Stimulated activated CD4-positive, alpha-beta T cell treated with anti-CD3 and anti-CD28 coated beads, Interleukin-12 subunit alpha, Interleukin-12 subunit beta, amount 100 ng/mL, for 24 hours (primary cell): ENCODE results near the gene PFDN5.
"Not testable (repeated sequence)": the region's sequence is repeated elsewhere in the genome, so short reads cannot be mapped to it uniquely, and the experiment has no call there.

Source experiments
- DNase-seq, 2 experiments: peaks; one replicate each; pipeline ENCODE4 v3.0.0-alpha.2; 2020; ENCODE audit warnings: low read depth in 2 of 2

PFDN5 gene

DNA sequence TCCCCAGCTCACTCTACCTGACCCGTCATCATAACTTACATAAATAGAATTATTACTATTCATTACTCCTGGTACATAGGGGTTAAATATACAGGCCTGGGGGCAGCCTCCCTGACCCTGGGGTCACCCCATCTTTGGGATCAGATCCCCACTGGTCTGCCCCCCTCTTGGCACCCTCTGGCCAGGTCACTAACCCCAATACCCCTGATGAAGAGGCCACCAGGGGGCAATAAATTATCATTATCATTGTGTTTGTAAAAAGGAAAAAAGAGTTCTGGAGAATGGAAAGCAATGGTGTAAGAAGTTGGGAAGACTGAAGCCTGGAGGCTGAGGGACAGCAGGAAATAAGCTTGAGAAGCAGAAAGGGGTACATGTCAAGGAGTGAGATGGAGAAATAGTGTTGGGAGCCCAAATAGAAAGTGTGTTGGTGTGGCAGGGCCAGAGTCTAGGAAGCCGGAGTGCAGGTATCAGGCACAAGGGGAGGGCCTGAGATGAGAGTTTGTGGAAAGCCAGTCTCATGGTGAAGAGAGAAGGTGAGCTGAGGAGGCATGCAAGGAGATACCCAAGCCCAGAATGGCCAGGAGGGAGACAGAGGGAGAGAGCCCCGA lies 32.2 kb downstream of the PFDN5 start:
- DNase-seq: no peak

DNA sequence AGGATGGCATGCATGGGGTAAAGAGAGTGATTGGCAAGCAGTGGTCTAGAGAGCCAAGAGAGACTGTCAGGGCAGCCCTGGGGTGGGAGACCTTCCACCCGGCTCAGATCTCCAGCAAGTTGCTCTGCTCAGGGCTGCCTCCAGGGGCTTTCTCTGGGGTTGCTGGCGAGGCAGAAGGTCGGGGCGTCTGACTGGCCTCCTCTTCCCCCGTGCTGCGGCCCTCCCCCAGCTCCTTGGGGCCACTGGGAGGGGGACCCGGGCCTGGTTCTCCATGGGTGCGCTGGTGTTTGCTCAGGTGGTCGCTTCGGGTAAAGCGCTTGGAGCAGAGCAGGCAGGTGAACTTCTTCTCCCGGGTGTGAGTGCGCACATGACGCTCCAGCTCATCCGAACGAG lies 32.7 kb downstream of the PFDN5 start:
- DNase-seq: no peak

DNA sequence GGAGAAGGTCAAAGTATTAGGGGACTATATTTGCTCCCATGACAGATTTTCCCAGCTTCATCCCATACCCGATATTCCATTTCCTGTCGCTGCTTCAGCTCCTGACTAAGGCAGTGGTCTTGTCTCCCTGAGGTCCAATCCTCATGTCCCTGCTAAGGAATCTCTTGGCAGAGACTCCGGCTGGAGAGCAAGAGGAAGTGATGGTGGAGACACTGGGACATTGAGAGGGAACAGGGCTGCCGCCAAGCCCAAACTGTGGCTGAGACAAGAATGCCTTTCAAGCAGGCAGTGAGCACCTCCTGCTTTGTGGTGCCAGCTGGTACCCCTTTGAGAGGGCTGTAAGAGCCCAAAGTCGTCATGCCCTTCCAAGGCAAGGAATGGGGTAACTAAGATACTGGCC lies 35.3 kb downstream of the PFDN5 start:
- no peak for DNase-seq

DNA sequence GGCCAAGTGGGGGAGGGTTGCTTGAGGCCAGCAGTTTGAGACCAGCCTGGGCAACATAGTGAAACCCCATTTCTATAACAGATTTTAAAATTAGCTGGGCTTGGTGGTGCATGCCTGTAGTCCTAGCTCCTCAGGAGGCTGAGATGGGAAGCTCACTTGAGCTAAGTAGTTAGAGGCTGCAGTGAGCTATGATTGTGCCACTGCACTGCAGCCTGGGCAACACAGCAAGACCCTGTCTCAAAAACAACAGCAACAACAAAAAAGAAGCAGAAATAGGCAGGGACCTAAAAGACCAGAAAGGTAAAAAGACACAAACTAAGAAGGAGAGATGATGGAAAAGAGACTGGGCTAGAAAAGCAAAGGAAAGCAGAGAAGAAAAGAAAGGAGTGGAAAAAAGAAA lies 37.0 kb downstream of the PFDN5 start:
- DNase-seq: not testable (repeated sequence)

DNA sequence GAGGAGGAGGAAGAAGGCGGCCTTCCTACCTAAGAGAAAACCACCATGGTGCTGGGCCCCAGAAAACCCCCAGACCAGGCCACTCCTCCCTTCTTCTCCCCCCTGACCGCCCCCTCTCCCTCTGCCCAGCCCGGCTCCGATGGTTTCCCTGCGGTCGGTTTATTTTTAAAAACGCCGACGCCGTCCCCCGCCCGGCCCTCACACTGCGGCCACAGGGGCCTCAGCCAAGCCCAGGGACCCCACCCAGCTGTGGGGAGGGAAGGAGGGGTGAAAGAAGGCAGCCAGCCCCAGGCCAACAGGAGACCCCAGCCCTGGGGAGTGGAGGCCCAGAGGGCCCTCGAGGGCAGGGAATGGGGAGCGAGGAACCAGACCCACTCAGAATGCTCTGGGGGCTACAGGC lies 37.4 kb downstream of the PFDN5 start:
- no peak for DNase-seq

DNA sequence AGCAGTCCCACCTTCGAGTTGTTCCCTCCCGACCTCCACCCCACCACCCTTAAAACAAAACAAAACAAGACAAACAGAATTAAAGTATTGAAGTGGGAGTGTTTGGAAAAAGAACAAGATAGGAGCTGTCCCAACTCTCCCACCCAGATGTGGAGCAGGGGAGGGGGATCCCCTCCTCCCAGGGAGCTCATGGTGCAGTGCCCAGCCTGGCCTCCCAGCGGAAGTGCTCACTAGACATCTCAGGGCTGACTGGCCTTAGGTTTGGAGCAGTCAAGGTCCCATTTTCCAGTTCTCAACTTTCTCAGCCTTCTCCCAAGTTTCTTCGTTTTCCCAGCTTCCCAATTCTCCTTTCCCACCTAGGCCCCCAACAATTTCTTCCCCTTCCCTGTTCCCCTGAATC lies 37.9 kb downstream of the PFDN5 start:
- no peak for DNase-seq

DNA sequence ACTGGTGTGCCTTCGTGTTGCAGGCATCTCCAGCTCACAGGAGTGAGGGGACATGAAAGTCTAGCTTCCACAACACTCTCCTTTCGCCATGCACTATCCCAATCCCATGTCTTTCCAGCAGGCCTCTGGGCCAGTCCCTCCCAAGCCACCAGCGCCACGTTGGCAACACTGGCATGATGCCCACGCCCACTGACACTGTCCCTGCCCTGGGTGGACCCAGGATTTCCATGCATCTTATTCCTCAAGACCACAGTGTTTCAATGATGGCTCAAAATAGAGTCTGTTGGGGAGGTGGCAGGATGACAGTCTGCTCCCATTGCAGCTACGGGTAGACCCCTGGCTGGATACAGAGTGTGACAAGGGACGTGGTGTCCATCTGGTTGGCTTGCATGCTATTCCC lies 38.5 kb downstream of the PFDN5 start:
- no peak for DNase-seq

DNA sequence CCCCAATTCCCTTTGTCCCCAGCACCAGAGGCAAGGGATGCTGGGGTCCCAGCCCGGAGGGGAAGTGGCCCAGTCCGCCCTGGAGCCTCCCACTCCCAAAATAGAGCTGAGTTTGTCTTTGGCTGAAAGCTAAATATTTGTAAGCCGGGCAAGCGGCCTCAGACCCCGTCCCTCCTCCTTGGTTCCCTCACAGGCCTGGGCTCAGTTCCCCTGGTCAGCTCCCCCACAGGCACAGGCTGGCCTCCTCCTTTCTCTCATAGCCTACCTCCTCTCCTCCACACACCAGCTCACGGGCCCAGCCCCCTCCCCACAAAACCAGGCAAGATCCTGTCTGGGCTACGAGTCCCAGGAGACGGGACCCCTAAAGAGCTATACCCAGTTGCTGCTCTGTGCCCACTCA lies 39.5 kb downstream of the PFDN5 start:
- DNase-seq: no peak

DNA sequence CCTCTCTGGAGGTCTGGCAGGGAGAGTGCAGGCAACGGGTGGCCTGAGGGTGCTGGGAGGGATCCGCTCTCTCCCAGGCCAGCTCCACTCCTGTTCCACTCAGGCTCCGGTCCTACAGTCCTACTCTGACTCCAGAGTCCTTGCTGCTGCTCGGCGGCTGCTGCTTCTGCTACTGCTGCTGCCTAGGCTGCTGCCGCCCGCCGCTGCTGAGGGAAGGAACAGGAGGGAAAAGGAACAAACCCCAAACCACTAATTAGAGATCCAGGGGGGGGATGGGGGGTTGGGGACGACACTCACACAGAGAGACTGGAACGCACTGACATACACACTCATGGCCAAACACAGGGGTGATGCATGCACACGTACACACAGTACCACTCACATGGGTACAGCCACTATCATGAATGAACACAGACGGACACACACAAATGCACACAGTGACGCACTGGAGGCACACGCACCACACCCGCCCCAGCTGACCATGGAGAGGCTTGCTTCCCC lies 40.9 kb downstream of the PFDN5 start, which contains the start of gene SP7:
Gene SP7, minus strand, starts transcription at position 174 of the 501 bp plus-strand sequence. CDS start 708 bp downstream, outside the sequence.
- no peak for DNase-seq

DNA sequence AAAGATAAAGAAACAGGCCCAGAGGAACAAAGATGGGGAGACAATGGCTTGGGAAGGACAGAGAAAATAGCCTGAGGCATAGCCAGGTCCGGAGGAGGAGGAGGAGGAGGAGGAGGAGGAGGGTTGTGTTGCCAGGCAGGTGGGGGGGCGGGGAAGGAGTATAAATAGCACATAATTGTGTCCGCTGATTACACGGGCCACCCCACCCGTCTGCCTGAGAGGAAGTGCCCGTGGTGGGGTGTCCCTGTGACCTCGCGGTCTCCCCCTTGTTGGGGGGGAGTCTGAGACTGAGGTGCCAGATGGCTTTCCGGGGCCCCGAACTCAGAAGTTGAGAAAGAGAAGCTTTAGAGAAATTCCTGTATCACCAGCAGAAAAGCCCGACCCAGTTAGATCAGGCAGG lies 42.7 kb downstream of the PFDN5 start:
- no peak for DNase-seq

DNA sequence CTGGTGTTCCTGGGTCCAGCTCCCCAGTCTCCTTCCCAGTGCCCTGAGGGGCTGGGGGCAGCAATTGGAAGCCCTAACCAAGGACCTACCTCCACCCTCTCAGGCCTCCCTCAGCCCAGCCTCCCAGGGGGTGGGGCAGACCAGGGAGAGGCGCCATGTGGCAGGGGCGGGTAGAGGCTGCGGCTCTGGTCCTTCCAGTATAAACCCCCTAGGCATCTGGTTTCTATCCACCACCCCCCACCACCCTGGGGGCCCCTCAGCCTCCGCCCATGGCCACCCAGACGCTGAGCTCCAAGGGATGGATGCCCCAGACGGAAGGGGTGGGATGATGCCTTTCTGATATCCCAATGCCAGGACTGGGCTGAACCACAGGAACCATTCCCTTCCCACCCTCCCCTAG lies 43.6 kb downstream of the PFDN5 start:
- no peak for DNase-seq

DNA sequence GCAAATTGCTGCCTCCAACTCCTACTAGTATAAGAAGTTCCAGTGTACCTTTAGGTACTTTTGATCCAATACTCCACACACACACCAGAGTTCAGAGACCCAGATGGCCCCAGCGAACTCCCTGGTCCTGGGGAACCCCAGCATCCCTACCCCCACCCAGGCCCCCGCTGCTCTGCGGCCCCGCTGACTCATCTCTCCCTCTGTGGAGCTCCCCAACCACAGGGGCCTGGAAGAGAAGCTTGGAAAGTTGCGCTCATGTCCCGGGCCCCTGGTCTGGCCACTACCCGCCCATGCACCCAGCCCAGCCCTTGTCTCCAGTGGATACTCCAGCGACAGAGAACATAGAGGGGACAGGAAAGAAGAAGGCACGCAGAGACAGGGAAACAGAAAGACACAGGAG lies 45.1 kb downstream of the PFDN5 start:
- no peak for DNase-seq

DNA sequence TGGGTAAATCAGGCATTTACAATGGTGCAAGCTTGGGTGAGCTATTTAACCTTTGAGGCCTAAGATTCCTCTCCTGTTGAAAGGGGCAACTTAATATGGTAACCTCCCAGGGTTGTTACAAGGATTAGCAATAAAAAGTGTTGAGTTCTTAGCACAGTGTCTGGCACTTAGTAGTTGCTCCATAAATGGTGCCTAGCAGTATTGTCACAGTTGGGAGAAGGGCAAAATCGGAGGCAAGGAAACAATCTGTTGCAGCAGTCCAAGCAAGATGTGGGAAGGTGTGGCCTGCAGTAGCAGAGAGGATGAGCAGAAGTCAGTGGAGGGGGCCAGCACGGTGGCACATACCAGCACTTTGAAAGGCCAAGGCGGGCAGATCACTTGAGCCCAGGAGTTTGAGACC lies 48.1 kb downstream of the PFDN5 start:
- DNase-seq: no peak

DNA sequence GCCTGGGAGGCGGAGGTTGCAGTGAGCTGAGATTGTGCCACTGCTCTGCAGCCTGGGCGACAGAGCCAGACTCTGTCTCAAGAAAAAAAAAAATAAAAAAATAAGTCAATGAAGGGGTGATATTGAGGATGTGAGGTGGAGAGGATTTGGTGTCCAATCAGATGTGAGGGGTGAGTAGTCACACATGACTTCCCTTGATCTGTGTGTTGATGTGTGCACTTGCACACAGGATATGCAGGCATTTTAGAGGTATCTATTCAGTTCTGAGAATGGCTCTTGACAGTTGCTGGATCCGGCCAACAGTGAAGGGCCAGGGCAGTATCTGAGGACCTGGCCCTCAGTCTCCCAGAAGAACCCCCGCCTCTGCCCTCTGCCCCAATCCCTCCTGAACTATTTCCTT lies 48.6 kb downstream of the PFDN5 start:
- no peak for DNase-seq

DNA sequence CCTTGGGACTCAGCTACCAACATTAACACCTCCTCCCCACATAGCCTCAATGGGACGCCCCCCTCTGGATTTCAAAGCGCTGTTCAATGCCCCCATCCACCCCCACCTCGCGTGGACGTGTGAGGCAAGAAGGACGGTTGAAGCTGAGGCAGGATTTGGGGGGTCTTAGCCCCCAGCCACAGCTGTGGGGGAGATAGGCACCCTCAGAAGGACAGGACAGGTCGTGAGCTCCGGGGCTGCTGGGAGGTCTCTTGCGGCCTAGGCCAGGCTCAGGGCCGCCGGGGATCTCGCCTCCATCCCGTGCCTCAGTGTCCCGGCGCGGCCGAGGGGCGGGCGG lies 49.1 kb downstream of the PFDN5 start:
- DNase-seq: no peak

DNA sequence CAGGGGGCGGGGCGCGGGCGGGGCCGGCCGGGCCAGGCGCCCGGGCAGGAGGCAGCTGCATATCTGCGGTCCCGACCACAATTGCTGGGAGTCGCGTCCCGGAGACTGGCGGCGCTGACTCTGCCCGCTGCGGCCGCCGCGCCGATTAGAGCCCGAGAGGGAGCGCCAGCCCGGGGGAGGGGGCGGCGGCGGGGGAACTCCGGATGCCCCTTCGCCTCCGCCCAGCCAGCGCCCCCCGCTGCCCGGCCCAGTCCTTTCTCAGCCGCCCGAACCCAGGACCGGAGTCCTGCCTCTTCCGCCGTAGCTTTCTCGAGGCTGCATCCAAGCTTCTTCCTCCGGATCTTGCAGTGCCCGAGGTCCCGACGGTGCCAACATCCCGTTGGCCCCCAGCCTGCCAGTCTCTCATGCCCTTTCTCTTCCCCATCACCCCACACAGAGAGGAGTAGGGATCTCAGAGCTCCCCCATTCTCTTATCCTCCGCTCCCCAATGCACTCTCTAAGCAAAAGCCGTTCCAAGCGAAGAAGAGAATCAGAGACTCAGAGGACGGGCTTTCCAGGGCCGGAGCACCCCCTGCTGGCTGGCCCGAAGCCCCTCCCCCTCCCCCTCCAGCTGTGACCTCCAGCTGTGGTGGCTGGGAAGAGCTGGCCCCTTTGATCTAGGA lies 49.6 kb downstream of the PFDN5 start:
- peak in 1 of 2 experiments; percentile 66 for DNase-seq

DNA sequence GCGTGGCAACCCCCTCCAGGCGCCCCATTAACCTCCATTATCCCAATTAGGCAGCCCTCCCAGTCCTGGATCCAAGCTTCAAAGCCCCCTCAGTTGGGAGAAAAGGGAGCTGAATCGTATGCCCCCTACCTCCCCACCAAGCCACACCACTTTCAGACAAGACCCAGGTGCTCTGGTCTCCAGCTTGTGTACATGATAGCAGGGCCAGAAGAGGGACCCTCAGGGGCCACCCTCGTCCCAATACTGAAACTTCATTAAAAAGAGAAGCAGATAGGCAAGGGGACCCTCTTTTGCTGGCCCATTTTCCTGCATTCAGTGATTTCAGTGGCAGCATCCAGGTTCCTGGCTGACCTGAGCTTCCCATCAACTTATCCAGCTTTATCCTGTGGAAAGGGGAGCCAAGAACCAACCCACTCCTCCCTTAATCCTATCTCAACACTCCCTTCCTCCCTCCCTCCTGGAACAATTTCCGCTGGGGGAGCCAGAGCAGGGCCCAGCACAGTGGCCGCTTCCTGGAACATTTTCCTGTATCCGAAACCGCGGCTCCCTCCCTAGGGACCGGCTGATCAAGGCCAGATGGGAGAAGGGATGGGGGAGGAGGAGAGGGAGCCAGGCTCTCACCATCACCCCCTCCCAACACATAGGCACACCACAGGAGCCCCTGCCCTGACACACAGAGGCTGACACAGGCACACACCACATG lies 50.3 kb downstream of the PFDN5 start:
- no peak for DNase-seq

DNA sequence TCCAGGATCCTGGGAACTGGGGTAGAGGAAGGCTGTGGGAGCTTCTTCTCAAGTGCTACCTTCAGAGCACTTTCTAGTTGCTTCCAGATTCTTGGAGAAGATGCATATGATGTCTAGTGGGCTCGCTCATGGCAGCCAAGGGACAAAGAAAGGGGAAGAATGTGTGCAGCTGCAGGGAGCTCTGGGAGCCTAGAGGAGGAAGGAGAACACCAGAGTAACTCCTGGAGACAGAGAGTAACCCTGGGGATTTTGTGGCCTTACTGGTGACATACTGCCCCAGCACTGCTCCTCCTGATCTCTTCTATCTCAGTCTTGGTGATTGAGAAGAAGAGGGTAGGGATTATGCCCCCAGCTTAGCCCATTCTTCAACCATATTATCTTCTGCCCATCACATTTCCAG lies 51.1 kb downstream of the PFDN5 start:
- no peak for DNase-seq

DNA sequence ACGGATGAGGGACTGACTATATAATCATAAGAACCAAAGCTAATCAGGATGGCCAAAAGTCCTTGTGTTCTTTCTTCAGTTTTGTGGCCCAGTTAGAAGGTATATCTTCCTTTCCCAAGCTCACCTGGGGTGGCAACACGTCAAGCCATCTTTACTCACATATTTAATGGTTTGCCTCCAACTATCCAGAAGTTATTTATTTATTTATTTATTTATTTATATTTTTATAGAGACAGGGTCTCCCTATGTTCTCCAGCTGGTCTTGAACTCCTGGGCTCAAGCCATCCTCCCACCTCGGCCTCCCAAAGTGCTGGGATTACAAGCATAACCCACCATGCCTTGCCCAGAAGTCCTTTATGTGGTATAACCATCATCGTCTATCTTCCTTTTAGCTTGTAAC lies 52.6 kb downstream of the PFDN5 start:
- no peak for DNase-seq
